ENCODE measurements around the gene RARS2.

RARS2 gene

DNA sequence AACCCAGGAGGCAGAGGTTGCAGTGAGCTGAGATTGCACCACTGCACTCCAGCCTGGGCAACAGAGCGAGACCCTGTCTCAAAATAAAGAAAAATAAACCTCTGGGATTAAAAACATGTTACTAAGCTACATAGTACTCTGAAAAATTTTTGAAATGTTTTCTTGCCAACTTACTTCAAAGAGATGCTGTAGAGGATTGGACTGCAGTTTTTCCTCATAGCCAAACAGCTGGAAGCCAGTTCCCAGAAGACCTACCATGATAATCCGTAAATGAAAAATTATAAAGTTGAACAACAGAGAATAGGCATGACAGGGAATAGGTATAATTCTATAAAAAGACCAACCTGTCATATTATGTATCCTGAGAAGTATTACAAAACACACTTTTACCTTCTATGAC, 48.0 kb downstream of the RARS2 start:
- Histone ChIP-seq H3K23ac (ENCODE audit: low read depth, low read length, poor library complexity) (no peak overlapping the region), H3K4me3 (ENCODE audit: low read length in 2 of 2) (no peak overlapping the region), H3K4me1 (ENCODE audit: control insufficient read depth in 2 of 2, insufficient read depth in 1 of 2, low read depth in 1 of 2, low read length in 2 of 2) (no peaks in the 10 kb centered on the region), H2BK15ac (ENCODE audit: low read length) (no peak overlapping the region), H4K91ac (ENCODE audit: low read depth, low read length, poor library complexity) (no peak overlapping the region), H3K79me1 (ENCODE audit: low read depth, low read length) (no peaks in the 10 kb centered on the region), H3K36me3 (replicated peaks in 1 of 2; ENCODE audit: control insufficient read depth in 2 of 2, insufficient read depth in 2 of 2, low read length in 2 of 2) (peaks cover 10 to 87% of the 10 kb centered on the region in 2 donors), H2BK12ac (ENCODE audit: low read length) (no peak overlapping the region), H4K8ac (ENCODE audit: low read depth, low read length) (no peak overlapping the region), H3K4ac (ENCODE audit: low read length) (no peak overlapping the region), H3K27me3 (ENCODE audit: control insufficient read depth in 3 of 3, insufficient read depth in 3 of 3, low read depth in 1 of 3, low read length in 3 of 3) (no peaks in the 10 kb centered on the region), H2BK120ac (ENCODE audit: low read depth, low read length) (no peak overlapping the region), H3K9ac (ENCODE audit: low read depth, low read length, poor library complexity) (no peak overlapping the region), H3K4me2 (ENCODE audit: insufficient read depth, low read length, poor library complexity, severe bottlenecking) (no peak overlapping the region), H2AK5ac (ENCODE audit: low read depth, low read length) (no peak overlapping the region), H2BK5ac (ENCODE audit: low read length) (no peak overlapping the region), H3K27ac (replicated peaks; ENCODE audit: low read length) (no peak overlapping the region), H3K18ac (ENCODE audit: low read length) (no peak overlapping the region), H2AFZ (ENCODE audit: low read length) (no peak overlapping the region), H3K14ac (ENCODE audit: low read length) (no peak overlapping the region), H3K9me3 (replicated peaks in 1 of 2; ENCODE audit: control insufficient read depth in 2 of 2, insufficient read depth in 1 of 2, low read depth in 1 of 2, low read length in 2 of 2) (peaks cover 2 to 22% of the 10 kb centered on the region in 2 donors)
- WGBS, 2 donors (ENCODE audit: extremely low coverage in 2 of 2, insufficient read length in 2 of 2, insufficient replicate concordance in 1 of 2) = no CpG with 5 or more reads among the region's 2 CpGs
- no peak for DNase-seq (ENCODE audit: low spot score)

DNA sequence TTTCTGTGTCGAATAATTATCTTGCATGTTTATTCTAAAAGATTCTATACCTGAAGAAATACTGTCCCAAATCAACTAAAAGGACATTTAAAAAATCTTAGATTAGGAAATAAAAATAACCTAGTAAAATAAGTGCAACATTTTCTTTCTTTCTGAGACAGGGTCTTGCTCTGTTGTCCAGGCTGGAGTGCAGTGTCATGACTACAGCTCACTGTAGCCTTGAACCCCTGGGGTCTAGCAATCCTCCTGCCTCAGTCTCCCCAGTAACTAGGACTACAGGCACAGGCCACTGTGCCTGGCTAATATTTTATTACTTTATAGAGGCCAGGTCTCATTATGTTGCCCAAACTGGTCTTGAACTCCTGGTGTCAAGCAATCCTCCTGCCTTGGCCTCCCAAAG, 48.7 kb downstream of the RARS2 start:
- no peak overlapping the region for H3K9ac ChIP-seq (ENCODE audit: low read depth, low read length, poor library complexity)
- no peak overlapping the region for H2BK12ac ChIP-seq (ENCODE audit: low read length)
- no peaks in the 10 kb centered on the region for H3K79me1 ChIP-seq (ENCODE audit: low read depth, low read length)
- H3K4ac ChIP-seq (ENCODE audit: low read length) = no peak overlapping the region
- no peak overlapping the region for H2AK5ac ChIP-seq (ENCODE audit: low read depth, low read length)
- no peak overlapping the region for H2BK15ac ChIP-seq (ENCODE audit: low read length)
- no peak overlapping the region for H3K27ac ChIP-seq (replicated peaks; ENCODE audit: low read length)
- H3K18ac ChIP-seq (ENCODE audit: low read length) = no peak overlapping the region
- peaks cover 10 to 81% of the 10 kb centered on the region in 2 donors for H3K36me3 ChIP-seq (replicated peaks in 1 of 2; ENCODE audit: control insufficient read depth in 2 of 2, insufficient read depth in 2 of 2, low read length in 2 of 2)
- no peak overlapping the region for H2BK120ac ChIP-seq (ENCODE audit: low read depth, low read length)
- H4K91ac ChIP-seq (ENCODE audit: low read depth, low read length, poor library complexity) = no peak overlapping the region
- no peak overlapping the region for H2BK5ac ChIP-seq (ENCODE audit: low read length)
- no peaks in the 10 kb centered on the region for H3K27me3 ChIP-seq (ENCODE audit: control insufficient read depth in 3 of 3, insufficient read depth in 3 of 3, low read depth in 1 of 3, low read length in 3 of 3)
- H3K4me2 ChIP-seq (ENCODE audit: insufficient read depth, low read length, poor library complexity, severe bottlenecking) = no peak overlapping the region
- H4K8ac ChIP-seq (ENCODE audit: low read depth, low read length) = no peak overlapping the region
- no peak for DNase-seq (ENCODE audit: low spot score)
- no peak overlapping the region for H3K4me3 ChIP-seq (ENCODE audit: low read length in 2 of 2)
- H3K23ac ChIP-seq (ENCODE audit: low read depth, low read length, poor library complexity) = no peak overlapping the region
- no CpG with 5 or more reads among the region's 1 CpG for WGBS, 2 donors (ENCODE audit: extremely low coverage in 2 of 2, insufficient read length in 2 of 2, insufficient replicate concordance in 1 of 2)
- H3K9me3 ChIP-seq (replicated peaks in 1 of 2; ENCODE audit: control insufficient read depth in 2 of 2, insufficient read depth in 1 of 2, low read depth in 1 of 2, low read length in 2 of 2) = peaks cover 2 to 22% of the 10 kb centered on the region in 2 donors
- no peaks in the 10 kb centered on the region for H3K4me1 ChIP-seq (ENCODE audit: control insufficient read depth in 2 of 2, insufficient read depth in 1 of 2, low read depth in 1 of 2, low read length in 2 of 2)
- no peak overlapping the region for H3K14ac ChIP-seq (ENCODE audit: low read length)
- no peak overlapping the region for H2AFZ ChIP-seq (ENCODE audit: low read length)

DNA sequence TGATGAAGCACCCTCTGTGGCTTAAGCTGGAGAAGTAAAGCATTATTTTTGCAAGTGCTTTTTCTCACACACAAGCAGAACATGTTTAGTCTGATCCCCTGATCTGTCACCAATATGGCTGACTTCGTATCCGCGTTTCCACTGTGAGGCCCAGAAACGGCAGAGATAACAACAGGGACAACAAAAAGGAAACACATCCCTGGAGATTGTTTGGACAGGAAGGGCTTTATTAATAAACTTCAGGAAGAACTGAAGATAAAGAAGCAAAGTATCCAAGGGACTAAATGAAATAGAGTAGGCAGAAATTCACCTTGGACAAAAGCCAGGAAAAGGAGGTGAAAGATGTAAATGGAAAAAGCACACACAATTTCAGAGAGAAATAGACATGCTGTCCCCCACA, 49.2 kb downstream of the RARS2 start:
- Histone ChIP-seq H3K4me2 (ENCODE audit: insufficient read depth, low read length, poor library complexity, severe bottlenecking) (no peak overlapping the region), H3K9ac (ENCODE audit: low read depth, low read length, poor library complexity) (no peak overlapping the region), H4K8ac (ENCODE audit: low read depth, low read length) (no peak overlapping the region), H3K4me1 (ENCODE audit: control insufficient read depth in 2 of 2, insufficient read depth in 1 of 2, low read depth in 1 of 2, low read length in 2 of 2) (no peaks in the 10 kb centered on the region), H2BK120ac (ENCODE audit: low read depth, low read length) (no peak overlapping the region), H3K23ac (ENCODE audit: low read depth, low read length, poor library complexity) (no peak overlapping the region), H3K36me3 (replicated peaks in 1 of 2; ENCODE audit: control insufficient read depth in 2 of 2, insufficient read depth in 2 of 2, low read length in 2 of 2) (peaks cover 10 to 77% of the 10 kb centered on the region in 2 donors), H2BK15ac (ENCODE audit: low read length) (no peak overlapping the region), H3K27me3 (ENCODE audit: control insufficient read depth in 3 of 3, insufficient read depth in 3 of 3, low read depth in 1 of 3, low read length in 3 of 3) (no peaks in the 10 kb centered on the region), H2BK5ac (ENCODE audit: low read length) (no peak overlapping the region), H4K91ac (ENCODE audit: low read depth, low read length, poor library complexity) (no peak overlapping the region), H3K79me1 (ENCODE audit: low read depth, low read length) (no peaks in the 10 kb centered on the region), H3K18ac (ENCODE audit: low read length) (no peak overlapping the region), H3K4ac (ENCODE audit: low read length) (no peak overlapping the region), H3K27ac (replicated peaks; ENCODE audit: low read length) (no peak overlapping the region), H2AFZ (ENCODE audit: low read length) (no peak overlapping the region), H2AK5ac (ENCODE audit: low read depth, low read length) (no peak overlapping the region), H3K4me3 (ENCODE audit: low read length in 2 of 2) (no peak overlapping the region), H2BK12ac (ENCODE audit: low read length) (no peak overlapping the region), H3K14ac (ENCODE audit: low read length) (no peak overlapping the region), H3K9me3 (replicated peaks in 1 of 2; ENCODE audit: control insufficient read depth in 2 of 2, insufficient read depth in 1 of 2, low read depth in 1 of 2, low read length in 2 of 2) (peaks cover 2 to 22% of the 10 kb centered on the region in 2 donors)
- DNase-seq (ENCODE audit: low spot score) = no peak
- WGBS, 2 donors (ENCODE audit: extremely low coverage in 2 of 2, insufficient read length in 2 of 2, insufficient replicate concordance in 1 of 2) = no CpG with 5 or more reads among the region's 4 CpGs

DNA sequence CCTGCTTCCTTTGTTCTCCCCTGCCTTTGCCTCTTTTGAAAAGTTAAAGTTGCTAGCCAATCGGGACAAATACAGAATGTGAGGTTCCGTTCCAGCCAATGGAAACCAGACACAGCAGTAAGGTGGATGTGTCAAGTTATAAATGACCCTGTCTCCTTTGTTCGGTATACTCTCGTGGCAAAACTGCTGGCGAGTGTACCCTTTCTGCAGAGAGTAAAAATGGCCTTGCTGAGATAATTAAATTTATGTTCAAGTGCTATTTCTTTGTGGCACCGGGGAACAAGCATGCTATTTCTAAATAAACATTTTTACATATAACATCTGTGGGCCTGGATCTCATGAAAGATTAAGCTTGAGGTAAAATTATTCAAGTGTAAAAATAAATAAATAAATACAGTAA, 50.2 kb downstream of the RARS2 start:
- no peak overlapping the region for H2BK12ac ChIP-seq (ENCODE audit: low read length)

More for the DNA sequence above, 50.2 kb downstream of the RARS2 start:
- no peak overlapping the region for H3K4me3 ChIP-seq (ENCODE audit: low read length in 2 of 2)
- no peak overlapping the region for H2BK5ac ChIP-seq (ENCODE audit: low read length)
- no peak overlapping the region for H2BK15ac ChIP-seq (ENCODE audit: low read length)
- no peak for DNase-seq (ENCODE audit: low spot score)
- no peak overlapping the region for H3K4ac ChIP-seq (ENCODE audit: low read length)
- peaks cover 2 to 22% of the 10 kb centered on the region in 2 donors for H3K9me3 ChIP-seq (replicated peaks in 1 of 2; ENCODE audit: control insufficient read depth in 2 of 2, insufficient read depth in 1 of 2, low read depth in 1 of 2, low read length in 2 of 2)
- H3K27ac ChIP-seq (replicated peaks; ENCODE audit: low read length) = no peak overlapping the region
- H2AFZ ChIP-seq (ENCODE audit: low read length) = no peak overlapping the region
- H3K14ac ChIP-seq (ENCODE audit: low read length) = no peak overlapping the region
- H3K18ac ChIP-seq (ENCODE audit: low read length) = no peak overlapping the region
- H3K79me1 ChIP-seq (ENCODE audit: low read depth, low read length) = no peaks in the 10 kb centered on the region
- no peak overlapping the region for H2BK120ac ChIP-seq (ENCODE audit: low read depth, low read length)
- no peaks in the 10 kb centered on the region for H3K27me3 ChIP-seq (ENCODE audit: control insufficient read depth in 3 of 3, insufficient read depth in 3 of 3, low read depth in 1 of 3, low read length in 3 of 3)
- no CpG with 5 or more reads among the region's 6 CpGs for WGBS, 2 donors (ENCODE audit: extremely low coverage in 2 of 2, insufficient read length in 2 of 2, insufficient replicate concordance in 1 of 2)
- no peak overlapping the region for H3K23ac ChIP-seq (ENCODE audit: low read depth, low read length, poor library complexity)
- no peak overlapping the region for H2AK5ac ChIP-seq (ENCODE audit: low read depth, low read length)
- H3K36me3 ChIP-seq (replicated peaks in 1 of 2; ENCODE audit: control insufficient read depth in 2 of 2, insufficient read depth in 2 of 2, low read length in 2 of 2) = peaks cover 10 to 76% of the 10 kb centered on the region in 2 donors
- no peak overlapping the region for H3K9ac ChIP-seq (ENCODE audit: low read depth, low read length, poor library complexity)
- no peak overlapping the region for H3K4me2 ChIP-seq (ENCODE audit: insufficient read depth, low read length, poor library complexity, severe bottlenecking)
- no peak overlapping the region for H4K8ac ChIP-seq (ENCODE audit: low read depth, low read length)
- no peaks in the 10 kb centered on the region for H3K4me1 ChIP-seq (ENCODE audit: control insufficient read depth in 2 of 2, insufficient read depth in 1 of 2, low read depth in 1 of 2, low read length in 2 of 2)
- H4K91ac ChIP-seq (ENCODE audit: low read depth, low read length, poor library complexity) = no peak overlapping the region

All from neuronal stem cell (in vitro differentiated cells).